ENCODE data around the gene TMSB4X.
"Not testable (repeated sequence)": the region's sequence is repeated elsewhere in the genome, so short reads cannot be mapped to it uniquely, and the experiment has no call there.

Gene TMSB4X

GRCh38 chrX:13010546-13010945 is 35.6 kb downstream of the TMSB4X start:
- no peak for TF ChIP-seq CTCF (IDR thresholded peaks at IDR 0.05; ENCODE audit: low read depth, low read length)
- no peak overlapping the region for H3K4me3 ChIP-seq (ENCODE audit: low read depth, low read length)
- no peak for DNase-seq (ENCODE audit: low read depth, low spot score)
- in situ Hi-C loops (cut with HindIII; ENCODE audit: low sequenced_read_pairs): no loop called here

GRCh38 chrX:13013363-13014110 is 38.6 kb downstream of the TMSB4X start:
- no peak for TF ChIP-seq CTCF (IDR thresholded peaks at IDR 0.05; ENCODE audit: low read depth, low read length)
- DNase-seq (ENCODE audit: low read depth, low spot score): no peak
- no peak overlapping the region for H3K4me3 ChIP-seq (ENCODE audit: low read depth, low read length)
- in situ Hi-C loops (cut with HindIII; ENCODE audit: low sequenced_read_pairs): no loop called here

- no peak for TF ChIP-seq CTCF (IDR thresholded peaks at IDR 0.05; ENCODE audit: low read depth, low read length)
- in situ Hi-C loops (cut with HindIII; ENCODE audit: low sequenced_read_pairs): no loop called here
- DNase-seq (ENCODE audit: low read depth, low spot score): no peak
- H3K4me3 ChIP-seq (ENCODE audit: low read depth, low read length): no peak overlapping the region
Measured at GRCh38 chrX:13014111-13015096, 39.5 kb downstream of the TMSB4X start.

GRCh38 chrX:13015536-13016236 is 40.8 kb downstream of the TMSB4X start:
- no peak for DNase-seq (ENCODE audit: low read depth, low spot score)
- TF ChIP-seq CTCF (IDR thresholded peaks at IDR 0.05; ENCODE audit: low read depth, low read length): no peak
- in situ Hi-C loops (cut with HindIII; ENCODE audit: low sequenced_read_pairs): no loop called here

GRCh38 chrX:13016731-13017130 is 41.8 kb downstream of the TMSB4X start:
- DNase-seq (ENCODE audit: low read depth, low spot score); H3K4me3 ChIP-seq (ENCODE audit: low read depth, low read length); in situ Hi-C loops (cut with HindIII; ENCODE audit: low sequenced_read_pairs): not testable (repeated sequence)

More at GRCh38 chrX:13015536-13016236, 40.8 kb downstream of the TMSB4X start:
- H3K4me3 ChIP-seq (ENCODE audit: low read depth, low read length): no peak overlapping the region

GRCh38 chrX:13022926-13023325 is 48.0 kb downstream of the TMSB4X start:
- DNase-seq (ENCODE audit: low read depth, low spot score): no peak
- TF ChIP-seq CTCF (IDR thresholded peaks at IDR 0.05; ENCODE audit: low read depth, low read length): no peak
- in situ Hi-C loops (cut with HindIII; ENCODE audit: low sequenced_read_pairs): no loop called here
- no peak overlapping the region for H3K4me3 ChIP-seq (ENCODE audit: low read depth, low read length)
